Measurements from ENCODE around the gene RBM33.

RBM33 gene

DNA sequence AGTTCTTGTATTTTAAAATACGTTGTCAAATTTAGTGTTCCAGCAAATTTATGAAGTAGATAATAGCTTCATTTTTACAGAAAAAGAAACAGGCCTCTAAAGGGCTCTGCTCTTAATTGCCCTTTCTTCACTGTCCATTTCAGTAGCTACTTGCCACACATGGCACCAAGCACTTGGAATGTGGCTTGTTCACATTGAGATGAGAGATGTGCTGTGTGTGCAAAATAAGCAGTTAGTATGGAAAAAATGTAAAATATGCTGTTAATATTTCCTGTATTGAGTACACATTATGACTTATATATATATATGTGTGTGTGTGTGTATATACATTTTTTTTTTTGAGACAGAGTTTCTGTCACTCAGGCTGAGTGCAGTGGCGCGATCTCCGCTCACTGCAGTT, 19.5 kb downstream of the RBM33 start:
- TF ChIP-seq ZNF169 (tag by site-specific recombination; IDR thresholded peaks at IDR 0.05) (no peak), ZNF146 (tag by site-specific recombination; IDR thresholded peaks at IDR 0.05) (no peak), ZNF561 (tag by site-specific recombination; IDR thresholded peaks at IDR 0.05; ENCODE audit: borderline replicate concordance) (no peak), ZNF426 (tag by site-specific recombination; IDR thresholded peaks at IDR 0.05) (no peak), ZFHX2 (tag by site-specific recombination; conservative IDR thresholded peaks at IDR 0.05) (no peak), ZFP37 (tag by site-specific recombination; IDR thresholded peaks at IDR 0.05) (no peak), ZNF175 (tag by site-specific recombination; IDR thresholded peaks at IDR 0.05) (no peak), ZNF660 (tag by site-specific recombination; IDR thresholded peaks at IDR 0.05) (no peak), ZNF2 (tag by site-specific recombination; IDR thresholded peaks at IDR 0.05) (no peak), ZNF202 (tag by site-specific recombination; IDR thresholded peaks at IDR 0.05; ENCODE audit: borderline replicate concordance) (no peak), ZSCAN16 (tag by site-specific recombination; IDR thresholded peaks at IDR 0.05) (no peak), ZBTB1 (tag by site-specific recombination; IDR thresholded peaks at IDR 0.05) (no peak), ZNF239 (tag by site-specific recombination; IDR thresholded peaks at IDR 0.05) (no peak)
- TF ChIP-seq, protein P1, sequence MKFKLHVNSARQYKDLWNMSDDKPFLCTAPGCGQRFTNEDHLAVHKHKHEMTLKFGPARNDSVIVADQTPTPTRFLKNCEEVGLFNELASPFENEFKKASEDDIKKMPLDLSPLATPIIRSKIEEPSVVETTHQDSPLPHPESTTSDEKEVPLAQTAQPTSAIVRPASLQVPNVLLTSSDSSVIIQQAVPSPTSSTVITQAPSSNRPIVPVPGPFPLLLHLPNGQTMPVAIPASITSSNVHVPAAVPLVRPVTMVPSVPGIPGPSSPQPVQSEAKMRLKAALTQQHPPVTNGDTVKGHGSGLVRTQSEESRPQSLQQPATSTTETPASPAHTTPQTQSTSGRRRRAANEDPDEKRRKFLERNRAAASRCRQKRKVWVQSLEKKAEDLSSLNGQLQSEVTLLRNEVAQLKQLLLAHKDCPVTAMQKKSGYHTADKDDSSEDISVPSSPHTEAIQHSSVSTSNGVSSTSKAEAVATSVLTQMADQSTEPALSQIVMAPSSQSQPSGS (tag by site-specific recombination; IDR thresholded peaks at IDR 0.05; ENCODE audit: low read depth), result no peak
- TF ChIP-seq, protein P2, sequence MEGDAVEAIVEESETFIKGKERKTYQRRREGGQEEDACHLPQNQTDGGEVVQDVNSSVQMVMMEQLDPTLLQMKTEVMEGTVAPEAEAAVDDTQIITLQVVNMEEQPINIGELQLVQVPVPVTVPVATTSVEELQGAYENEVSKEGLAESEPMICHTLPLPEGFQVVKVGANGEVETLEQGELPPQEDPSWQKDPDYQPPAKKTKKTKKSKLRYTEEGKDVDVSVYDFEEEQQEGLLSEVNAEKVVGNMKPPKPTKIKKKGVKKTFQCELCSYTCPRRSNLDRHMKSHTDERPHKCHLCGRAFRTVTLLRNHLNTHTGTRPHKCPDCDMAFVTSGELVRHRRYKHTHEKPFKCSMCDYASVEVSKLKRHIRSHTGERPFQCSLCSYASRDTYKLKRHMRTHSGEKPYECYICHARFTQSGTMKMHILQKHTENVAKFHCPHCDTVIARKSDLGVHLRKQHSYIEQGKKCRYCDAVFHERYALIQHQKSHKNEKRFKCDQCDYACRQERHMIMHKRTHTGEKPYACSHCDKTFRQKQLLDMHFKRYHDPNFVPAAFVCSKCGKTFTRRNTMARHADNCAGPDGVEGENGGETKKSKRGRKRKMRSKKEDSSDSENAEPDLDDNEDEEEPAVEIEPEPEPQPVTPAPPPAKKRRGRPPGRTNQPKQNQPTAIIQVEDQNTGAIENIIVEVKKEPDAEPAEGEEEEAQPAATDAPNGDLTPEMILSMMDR (tag by site-specific recombination; IDR thresholded peaks at IDR 0.05), result no peak
- no peaks in the 10 kb centered on the region for H3K9me3 ChIP-seq (ENCODE audit: control insufficient read depth, insufficient read depth, low read depth, low read length)
- ChIA-PET CTCF (interaction anchor here (0.6 kb wide), 1 partner anchor 368 kb away, joined by 4 read pairs; no protein-coding TSS in a partner anchor), POLR2A (no interaction called here)
- 0 out of 2 replicates have a peak, but pooled peaks cover 5% of the 10 kb centered on the region for H3K4me1 ChIP-seq (ENCODE audit: control insufficient read depth, insufficient read depth, low read length)
- no peak overlapping the region for H3K4me3 ChIP-seq (ENCODE audit: low read depth, low read length)
- H3K36me3 ChIP-seq (ENCODE audit: control insufficient read depth in 2 of 2, insufficient read depth in 1 of 2, low read length in 2 of 2), result peaks cover 0 to 5% of the 10 kb centered on the region in 2 experiments; a peak in 1 of 3 replicates
- H3K27ac ChIP-seq (ENCODE audit: extremely low read depth, low read depth, low read length), result no peak overlapping the region

GRCh38 chr7:155665079-155665956, 20.9 kb downstream of the RBM33 start:
- Histone ChIP-seq H3K9me3 (ENCODE audit: control insufficient read depth, insufficient read depth, low read depth, low read length) (no peaks in the 10 kb centered on the region), H3K36me3 (ENCODE audit: control insufficient read depth in 2 of 2, insufficient read depth in 1 of 2, low read length in 2 of 2) (peaks cover 0 to 5% of the 10 kb centered on the region in 2 experiments; a peak in 1 of 3 replicates), H3K27ac (ENCODE audit: extremely low read depth, low read depth, low read length) (no peak overlapping the region), H3K4me3 (ENCODE audit: low read depth, low read length) (no peak overlapping the region), H3K4me1 (ENCODE audit: control insufficient read depth, insufficient read depth, low read length) (peaks cover 5% of the 10 kb centered on the region; the same call in 1 of the 2 replicates)
- ChIA-PET CTCF (interaction anchor here (0.5 to 0.7 kb wide), 2 partner anchors 59 to 102 kb away, joined by 3 read pairs; no protein-coding TSS in a partner anchor), POLR2A (interaction anchor here (1.1 kb wide), 1 partner anchor 21 kb away, joined by 3 read pairs; no protein-coding TSS in a partner anchor)
- TF ChIP-seq ZNF248 (tag by site-specific recombination; IDR thresholded peaks at IDR 0.05), result no peak
- no peak for TF ChIP-seq ZNF23 (tag by site-specific recombination; IDR thresholded peaks at IDR 0.05; ENCODE audit: borderline replicate concordance)
- TF ChIP-seq ZNF621 (tag by site-specific recombination; IDR thresholded peaks at IDR 0.05), result no peak
- TF ChIP-seq, protein P3, sequence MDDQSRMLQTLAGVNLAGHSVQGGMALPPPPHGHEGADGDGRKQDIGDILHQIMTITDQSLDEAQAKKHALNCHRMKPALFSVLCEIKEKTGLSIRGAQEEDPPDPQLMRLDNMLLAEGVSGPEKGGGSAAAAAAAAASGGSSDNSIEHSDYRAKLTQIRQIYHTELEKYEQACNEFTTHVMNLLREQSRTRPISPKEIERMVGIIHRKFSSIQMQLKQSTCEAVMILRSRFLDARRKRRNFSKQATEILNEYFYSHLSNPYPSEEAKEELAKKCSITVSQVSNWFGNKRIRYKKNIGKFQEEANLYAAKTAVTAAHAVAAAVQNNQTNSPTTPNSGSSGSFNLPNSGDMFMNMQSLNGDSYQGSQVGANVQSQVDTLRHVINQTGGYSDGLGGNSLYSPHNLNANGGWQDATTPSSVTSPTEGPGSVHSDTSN (CRISPR knock-in tag; IDR thresholded peaks at IDR 0.05), result no peak
- no peak for TF ChIP-seq ZNF274 (IDR thresholded peaks at IDR 0.05; ENCODE audit: low read length)
- TF ChIP-seq ZNF274 (tag by site-specific recombination; IDR thresholded peaks at IDR 0.05; ENCODE audit: borderline replicate concordance), result no peak
- no peak for TF ChIP-seq ZNF146 (tag by site-specific recombination; IDR thresholded peaks at IDR 0.05)
- peak; percentile 59; the same call in 1 of the 2 replicates for TF ChIP-seq ZNF600 (tag by site-specific recombination; IDR thresholded peaks at IDR 0.05)
- TF ChIP-seq ZNF768 (tag by site-specific recombination; IDR thresholded peaks at IDR 0.05), result no peak
- TF ChIP-seq, protein P4, sequence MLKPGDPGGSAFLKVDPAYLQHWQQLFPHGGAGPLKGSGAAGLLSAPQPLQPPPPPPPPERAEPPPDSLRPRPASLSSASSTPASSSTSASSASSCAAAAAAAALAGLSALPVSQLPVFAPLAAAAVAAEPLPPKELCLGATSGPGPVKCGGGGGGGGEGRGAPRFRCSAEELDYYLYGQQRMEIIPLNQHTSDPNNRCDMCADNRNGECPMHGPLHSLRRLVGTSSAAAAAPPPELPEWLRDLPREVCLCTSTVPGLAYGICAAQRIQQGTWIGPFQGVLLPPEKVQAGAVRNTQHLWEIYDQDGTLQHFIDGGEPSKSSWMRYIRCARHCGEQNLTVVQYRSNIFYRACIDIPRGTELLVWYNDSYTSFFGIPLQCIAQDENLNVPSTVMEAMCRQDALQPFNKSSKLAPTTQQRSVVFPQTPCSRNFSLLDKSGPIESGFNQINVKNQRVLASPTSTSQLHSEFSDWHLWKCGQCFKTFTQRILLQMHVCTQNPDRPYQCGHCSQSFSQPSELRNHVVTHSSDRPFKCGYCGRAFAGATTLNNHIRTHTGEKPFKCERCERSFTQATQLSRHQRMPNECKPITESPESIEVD (tag by site-specific recombination; IDR thresholded peaks at IDR 0.05), result 0 out of 2 replicates have a peak, but pooled peaks have one; percentile 12
- no peak for TF ChIP-seq ZNF10 (tag by site-specific recombination; IDR thresholded peaks at IDR 0.05)
- TF ChIP-seq SP7 (tag by site-specific recombination; IDR thresholded peaks at IDR 0.05), result peak; percentile 74
- TF ChIP-seq ZNF561 (tag by site-specific recombination; IDR thresholded peaks at IDR 0.05; ENCODE audit: borderline replicate concordance), result no peak
- TF ChIP-seq ZNF112 (tag by site-specific recombination; IDR thresholded peaks at IDR 0.05), result no peak
- TF ChIP-seq ZNF777 (tag by site-specific recombination; IDR thresholded peaks at IDR 0.05; ENCODE audit: borderline replicate concordance), result no peak
- TF ChIP-seq ZBTB1 (tag by site-specific recombination; IDR thresholded peaks at IDR 0.05), result no peak
- TF ChIP-seq ZNF132 (tag by site-specific recombination; IDR thresholded peaks at IDR 0.05; ENCODE audit: borderline replicate concordance), result no peak
